C4-2B (cell line): ENCODE data around the gene SLC22A5.

Experiments
- ZFX ChIP-seq: fragments of 450-650 bp; IDR thresholded peaks from 2 replicates; pipeline ENCODE4 v1.6.1; 2017
- TF ChIP-seq, protein P1 (sequence below): fragments of 450-650 bp; conservative IDR thresholded peaks from 2 replicates; pipeline ENCODE4 v1.5.1; 2017; ENCODE audit warnings: mild to moderate bottlenecking

DNA sequence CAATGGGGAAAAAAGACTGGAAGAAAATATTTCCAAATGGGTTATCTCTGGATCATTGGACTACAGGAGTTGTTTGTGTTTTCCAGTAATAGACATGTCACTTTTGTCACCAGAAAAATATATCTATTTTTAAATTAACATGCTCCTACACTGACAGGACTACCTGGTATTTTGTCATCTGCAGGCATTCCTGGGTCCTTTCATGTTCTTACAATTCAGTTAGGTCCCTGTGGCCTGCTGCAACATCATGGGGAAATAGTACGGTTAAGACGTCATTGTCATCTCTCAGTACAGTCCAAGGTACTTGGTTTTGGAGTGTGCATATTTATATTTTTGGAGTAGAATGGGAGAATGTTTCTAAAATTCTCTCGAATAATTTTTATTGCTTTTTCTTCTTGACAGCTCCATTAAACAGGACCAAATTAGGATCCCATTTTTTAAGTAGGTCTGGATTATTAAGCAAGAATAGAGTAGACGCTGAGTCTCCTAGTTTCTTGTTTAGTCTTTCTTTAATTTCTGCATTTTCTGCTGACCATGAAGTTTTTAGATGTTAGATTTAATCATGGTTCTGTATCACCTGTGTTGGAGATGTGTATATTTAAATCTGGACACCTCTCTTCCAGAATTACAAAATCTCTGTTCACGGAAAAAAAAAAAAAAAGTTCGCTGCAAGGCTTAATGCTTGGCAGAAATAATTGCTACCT lies 46.9 kb downstream of the SLC22A5 start:
- TF ChIP-seq, protein P1, sequence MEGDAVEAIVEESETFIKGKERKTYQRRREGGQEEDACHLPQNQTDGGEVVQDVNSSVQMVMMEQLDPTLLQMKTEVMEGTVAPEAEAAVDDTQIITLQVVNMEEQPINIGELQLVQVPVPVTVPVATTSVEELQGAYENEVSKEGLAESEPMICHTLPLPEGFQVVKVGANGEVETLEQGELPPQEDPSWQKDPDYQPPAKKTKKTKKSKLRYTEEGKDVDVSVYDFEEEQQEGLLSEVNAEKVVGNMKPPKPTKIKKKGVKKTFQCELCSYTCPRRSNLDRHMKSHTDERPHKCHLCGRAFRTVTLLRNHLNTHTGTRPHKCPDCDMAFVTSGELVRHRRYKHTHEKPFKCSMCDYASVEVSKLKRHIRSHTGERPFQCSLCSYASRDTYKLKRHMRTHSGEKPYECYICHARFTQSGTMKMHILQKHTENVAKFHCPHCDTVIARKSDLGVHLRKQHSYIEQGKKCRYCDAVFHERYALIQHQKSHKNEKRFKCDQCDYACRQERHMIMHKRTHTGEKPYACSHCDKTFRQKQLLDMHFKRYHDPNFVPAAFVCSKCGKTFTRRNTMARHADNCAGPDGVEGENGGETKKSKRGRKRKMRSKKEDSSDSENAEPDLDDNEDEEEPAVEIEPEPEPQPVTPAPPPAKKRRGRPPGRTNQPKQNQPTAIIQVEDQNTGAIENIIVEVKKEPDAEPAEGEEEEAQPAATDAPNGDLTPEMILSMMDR, result no peak
- no peak for TF ChIP-seq ZFX
